HEK293 (cell line): ENCODE results near the gene ANGPT4.

Source experiments
- BCL11A ChIP-seq: fragments of 450-650 bp; formaldehyde crosslinking; IDR thresholded peaks from 2 replicates; pipeline ENCODE4 v1.5.1; 2016; ENCODE audit warnings: low read depth, missing biosample characterization, missing genetic modification characterization
- CTCF ChIP-seq: fragments of 450-650 bp; formaldehyde crosslinking; IDR thresholded peaks from 2 replicates; pipeline ENCODE4 v1.5.1; 2016; ENCODE audit warnings: missing biosample characterization, missing genetic modification characterization
- ELK4 ChIP-seq: IDR thresholded peaks from 2 replicates; pipeline ENCODE4 v1.6.1; 2011; ENCODE audit warnings: mild to moderate bottlenecking, low read depth, low read length, borderline replicate concordance
- PATZ1 ChIP-seq: fragments of 450-650 bp; formaldehyde crosslinking; IDR thresholded peaks from 2 replicates; pipeline ENCODE4 v1.5.1; 2016; ENCODE audit warnings: missing biosample characterization, missing genetic modification characterization
- ZBTB21 ChIP-seq: fragments of 450-650 bp; formaldehyde crosslinking; IDR thresholded peaks from 2 replicates; pipeline ENCODE4 v1.5.1; 2017; ENCODE audit warnings: missing biosample characterization, missing genetic modification characterization
- ZBTB8A ChIP-seq: fragments of 450-650 bp; formaldehyde crosslinking; IDR thresholded peaks from 2 replicates; pipeline ENCODE4 v1.5.1; 2016; ENCODE audit warnings: missing biosample characterization, missing genetic modification characterization
- ZNF18 ChIP-seq: fragments of 450-650 bp; formaldehyde crosslinking; IDR thresholded peaks from 2 replicates; pipeline ENCODE4 v1.5.1; 2016; ENCODE audit warnings: missing biosample characterization, missing genetic modification characterization
- ZNF184 ChIP-seq: fragments of 450-650 bp; IDR thresholded peaks from 2 replicates; pipeline ENCODE4 v1.5.1; 2018; ENCODE audit warnings: missing biosample characterization, mild to moderate bottlenecking, missing genetic modification characterization
- ZNF239 ChIP-seq: fragments of 450-650 bp; formaldehyde crosslinking; IDR thresholded peaks from 2 replicates; pipeline ENCODE4 v1.5.1; 2016; ENCODE audit warnings: missing biosample characterization, missing genetic modification characterization
- ZNF24 ChIP-seq: fragments of 450-650 bp; formaldehyde crosslinking; IDR thresholded peaks from 2 replicates; pipeline ENCODE4 v1.5.1; 2016; ENCODE audit warnings: missing biosample characterization, missing genetic modification characterization
- ZNF292 ChIP-seq: fragments of 450-650 bp; formaldehyde crosslinking; IDR thresholded peaks from 2 replicates; pipeline ENCODE4 v1.5.1; 2016; ENCODE audit warnings: low read depth, missing biosample characterization, missing genetic modification characterization, borderline replicate concordance
- ZNF37A ChIP-seq: fragments of 450-650 bp; IDR thresholded peaks from 2 replicates; pipeline ENCODE4 v1.5.1; 2018; ENCODE audit warnings: missing biosample characterization, missing genetic modification characterization
- ZSCAN5A ChIP-seq: fragments of 450-650 bp; formaldehyde crosslinking; IDR thresholded peaks from 2 replicates; pipeline ENCODE4 v1.5.1; 2016; ENCODE audit warnings: missing biosample characterization, missing genetic modification characterization

- TF ChIP-seq ZBTB21 (tag by site-specific recombination) (no peak), CTCF (no peak), ELK4 (no peak), ZNF37A (tag by site-specific recombination) (no peak), ZNF184 (tag by site-specific recombination) (no peak), ZNF292 (tag by site-specific recombination) (no peak), ZNF239 (tag by site-specific recombination) (0 out of 2 replicates have a peak, but pooled peaks have one; percentile 61), ZBTB8A (no peak), BCL11A (tag by site-specific recombination) (no peak), ZNF18 (no peak), ZNF24 (tag by site-specific recombination) (no peak), ZSCAN5A (no peak), PATZ1 (no peak)
Measured at GRCh38 chr20:871948-872347, 44.2 kb downstream of the ANGPT4 start.
